ENCODE measurements around the gene TPP1. TPM values are rescaled to one million over a fixed set of nuclear protein-coding genes. Genes with fewer than 3 reads are reported as not detected.

Gene TPP1
- total and polyA plus RNA-seq, 9 of the 15 experiments (the other 6 are each of a cell fraction or from before 2014, with no cell fraction given) = 7.5 to 75.8 (median 15.7) TPM

DNA sequence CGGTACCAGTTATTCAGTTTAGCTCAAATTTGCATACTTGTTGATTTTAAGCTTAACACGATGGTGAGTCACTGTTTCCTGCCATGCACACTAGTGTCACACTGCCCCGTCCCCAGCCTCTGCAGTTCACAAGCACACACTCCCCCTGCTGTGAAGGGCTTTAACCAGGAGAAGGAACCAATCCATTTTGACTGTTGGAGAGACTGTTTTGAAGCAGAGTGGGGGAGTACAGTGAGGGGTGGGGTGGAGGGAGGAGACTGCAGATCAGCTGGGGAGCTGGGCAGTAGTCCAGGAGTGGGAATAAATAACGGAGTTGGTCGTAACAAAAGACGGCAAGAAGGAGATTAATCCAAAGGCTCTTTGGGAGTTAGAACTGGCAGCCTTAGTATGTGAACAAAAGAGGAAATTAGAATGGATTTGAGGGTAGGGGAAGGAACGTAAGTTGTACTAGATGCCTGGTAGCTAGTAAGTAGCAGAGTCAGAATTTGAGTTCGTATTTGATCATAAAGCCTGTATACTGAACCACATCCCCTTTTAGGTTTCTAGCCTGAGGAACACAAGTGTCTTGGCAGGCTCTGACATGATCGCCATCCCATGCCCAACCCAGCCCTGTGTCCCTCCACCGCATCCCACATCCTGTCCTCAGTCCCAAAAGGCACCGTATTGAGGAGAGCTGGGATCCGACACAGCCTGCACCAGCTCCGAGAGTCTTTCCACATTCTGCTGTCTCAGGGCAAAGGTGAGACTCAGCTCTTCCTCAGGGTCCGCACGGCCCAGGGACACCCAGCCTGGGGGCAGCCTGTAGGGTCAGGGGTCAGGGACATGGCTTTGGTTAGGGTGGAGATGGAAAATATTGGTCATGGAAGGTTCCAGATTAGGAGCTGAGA is 862 bp downstream of the TPP1 start:
- DNase-seq (ENCODE audit: extremely low read depth in 1 of 4, low spot score in 3 of 4) = peak; percentile 75 to 89 (median 82)
- H3K4me3 ChIP-seq = peak overlapping the region; percentile 71
- FAIRE-seq = peak; percentile 97
- no peaks in the 10 kb centered on the region for H3K9me3 ChIP-seq (replicated peaks; ENCODE audit: control insufficient read depth, insufficient read depth, low read depth, low read length)
- H3K27me3 ChIP-seq (ENCODE audit: control insufficient read depth in 2 of 2, insufficient read depth in 2 of 2, low read length in 2 of 2) = peaks cover 0 to 2% of the 10 kb centered on the region in 2 experiments; a peak in 1 of 5 replicates
- no peaks in the 10 kb centered on the region for H3K9me1 ChIP-seq (ENCODE audit: control insufficient read depth, insufficient read depth, low read length)
- H3K27ac ChIP-seq (ENCODE audit: extremely low read depth, low read depth, low read length) = peak overlapping the region; percentile 86
- ChIA-PET POLR2A (interaction anchor here (0.6 to 2.8 kb wide), 15 partner anchors 10 to 149 kb away, joined by 3 to 17 read pairs (median 4); partner anchors contain the start of genes ILK and MRPL17), CTCF (ENCODE audit: low intra/inter-chr PET ratio) (no interaction called here)
- H3K9ac ChIP-seq (ENCODE audit: insufficient read depth in 1 of 2, low read depth in 2 of 2, low read length in 2 of 2) = peak overlapping the region; percentile 91 to 93
- peak; percentile 78 for ATAC-seq
- peaks cover 9 to 28% of the 10 kb centered on the region in 2 experiments for H3K4me1 ChIP-seq (replicated peaks in 1 of 2; ENCODE audit: control insufficient read depth in 2 of 2, insufficient read depth in 2 of 2, low read length in 2 of 2)
- peak overlapping the region; percentile 95 for H2AFZ ChIP-seq (ENCODE audit: low read depth, low read length)
- no TSS peak for BruUV-seq (replicated peaks)
- H3K4me2 ChIP-seq (ENCODE audit: insufficient read depth, low read length) = peak overlapping the region; percentile 100
- no peaks in the 10 kb centered on the region for H4K20me1 ChIP-seq (replicated peaks; ENCODE audit: control insufficient read depth, insufficient read depth, low read length)
- WGBS (ENCODE audit: insufficient coverage, low coverage, missing lambda C conversion rate) = 3% methylated on average over 15 of the region's 15 CpGs
- H3K79me2 ChIP-seq (ENCODE audit: control insufficient read depth, insufficient read depth, low read length) = peaks cover 8% of the 10 kb centered on the region
- in situ Hi-C loops (cut with MboI) (no loop called here), intact Hi-C loops (cut with micrococcal nuclease) (loop anchor here (2.0 to 5.0 kb wide), 2 partner anchors 20 to 86 kb away; no protein-coding TSS in a partner anchor)
- H3K36me3 ChIP-seq (ENCODE audit: control insufficient read depth, insufficient read depth, low read length) = peaks cover 22% of the 10 kb centered on the region
- TF ChIP-seq CREM (IDR thresholded peaks at IDR 0.05; ENCODE audit: low read depth) = peak; percentile 16; the same call in 1 of the 2 replicates
- TF ChIP-seq SRF (CRISPR knock-in tag; IDR thresholded peaks at IDR 0.05) = no peak
- TF ChIP-seq LEF1 (IDR thresholded peaks at IDR 0.05) = 0 out of 2 replicates have a peak, but pooled peaks have one; percentile 22
- no peak for TF ChIP-seq ILF3 (IDR thresholded peaks at IDR 0.05; ENCODE audit: borderline replicate concordance)
- no peak for TF ChIP-seq ZKSCAN8 (CRISPR knock-in tag; IDR thresholded peaks at IDR 0.05)
- peak; percentile 47 for TF ChIP-seq CREB1 (IDR thresholded peaks at IDR 0.05)
- peak; percentile 45; the same call in 1 of the 2 replicates for TF ChIP-seq CREB1 (CRISPR knock-in tag; IDR thresholded peaks at IDR 0.05)
- peak in 1 of 2 experiments; percentile 69; a peak in 2 of 4 replicates for TF ChIP-seq HDAC1 (IDR thresholded peaks at IDR 0.05)
- TF ChIP-seq, protein P1, sequence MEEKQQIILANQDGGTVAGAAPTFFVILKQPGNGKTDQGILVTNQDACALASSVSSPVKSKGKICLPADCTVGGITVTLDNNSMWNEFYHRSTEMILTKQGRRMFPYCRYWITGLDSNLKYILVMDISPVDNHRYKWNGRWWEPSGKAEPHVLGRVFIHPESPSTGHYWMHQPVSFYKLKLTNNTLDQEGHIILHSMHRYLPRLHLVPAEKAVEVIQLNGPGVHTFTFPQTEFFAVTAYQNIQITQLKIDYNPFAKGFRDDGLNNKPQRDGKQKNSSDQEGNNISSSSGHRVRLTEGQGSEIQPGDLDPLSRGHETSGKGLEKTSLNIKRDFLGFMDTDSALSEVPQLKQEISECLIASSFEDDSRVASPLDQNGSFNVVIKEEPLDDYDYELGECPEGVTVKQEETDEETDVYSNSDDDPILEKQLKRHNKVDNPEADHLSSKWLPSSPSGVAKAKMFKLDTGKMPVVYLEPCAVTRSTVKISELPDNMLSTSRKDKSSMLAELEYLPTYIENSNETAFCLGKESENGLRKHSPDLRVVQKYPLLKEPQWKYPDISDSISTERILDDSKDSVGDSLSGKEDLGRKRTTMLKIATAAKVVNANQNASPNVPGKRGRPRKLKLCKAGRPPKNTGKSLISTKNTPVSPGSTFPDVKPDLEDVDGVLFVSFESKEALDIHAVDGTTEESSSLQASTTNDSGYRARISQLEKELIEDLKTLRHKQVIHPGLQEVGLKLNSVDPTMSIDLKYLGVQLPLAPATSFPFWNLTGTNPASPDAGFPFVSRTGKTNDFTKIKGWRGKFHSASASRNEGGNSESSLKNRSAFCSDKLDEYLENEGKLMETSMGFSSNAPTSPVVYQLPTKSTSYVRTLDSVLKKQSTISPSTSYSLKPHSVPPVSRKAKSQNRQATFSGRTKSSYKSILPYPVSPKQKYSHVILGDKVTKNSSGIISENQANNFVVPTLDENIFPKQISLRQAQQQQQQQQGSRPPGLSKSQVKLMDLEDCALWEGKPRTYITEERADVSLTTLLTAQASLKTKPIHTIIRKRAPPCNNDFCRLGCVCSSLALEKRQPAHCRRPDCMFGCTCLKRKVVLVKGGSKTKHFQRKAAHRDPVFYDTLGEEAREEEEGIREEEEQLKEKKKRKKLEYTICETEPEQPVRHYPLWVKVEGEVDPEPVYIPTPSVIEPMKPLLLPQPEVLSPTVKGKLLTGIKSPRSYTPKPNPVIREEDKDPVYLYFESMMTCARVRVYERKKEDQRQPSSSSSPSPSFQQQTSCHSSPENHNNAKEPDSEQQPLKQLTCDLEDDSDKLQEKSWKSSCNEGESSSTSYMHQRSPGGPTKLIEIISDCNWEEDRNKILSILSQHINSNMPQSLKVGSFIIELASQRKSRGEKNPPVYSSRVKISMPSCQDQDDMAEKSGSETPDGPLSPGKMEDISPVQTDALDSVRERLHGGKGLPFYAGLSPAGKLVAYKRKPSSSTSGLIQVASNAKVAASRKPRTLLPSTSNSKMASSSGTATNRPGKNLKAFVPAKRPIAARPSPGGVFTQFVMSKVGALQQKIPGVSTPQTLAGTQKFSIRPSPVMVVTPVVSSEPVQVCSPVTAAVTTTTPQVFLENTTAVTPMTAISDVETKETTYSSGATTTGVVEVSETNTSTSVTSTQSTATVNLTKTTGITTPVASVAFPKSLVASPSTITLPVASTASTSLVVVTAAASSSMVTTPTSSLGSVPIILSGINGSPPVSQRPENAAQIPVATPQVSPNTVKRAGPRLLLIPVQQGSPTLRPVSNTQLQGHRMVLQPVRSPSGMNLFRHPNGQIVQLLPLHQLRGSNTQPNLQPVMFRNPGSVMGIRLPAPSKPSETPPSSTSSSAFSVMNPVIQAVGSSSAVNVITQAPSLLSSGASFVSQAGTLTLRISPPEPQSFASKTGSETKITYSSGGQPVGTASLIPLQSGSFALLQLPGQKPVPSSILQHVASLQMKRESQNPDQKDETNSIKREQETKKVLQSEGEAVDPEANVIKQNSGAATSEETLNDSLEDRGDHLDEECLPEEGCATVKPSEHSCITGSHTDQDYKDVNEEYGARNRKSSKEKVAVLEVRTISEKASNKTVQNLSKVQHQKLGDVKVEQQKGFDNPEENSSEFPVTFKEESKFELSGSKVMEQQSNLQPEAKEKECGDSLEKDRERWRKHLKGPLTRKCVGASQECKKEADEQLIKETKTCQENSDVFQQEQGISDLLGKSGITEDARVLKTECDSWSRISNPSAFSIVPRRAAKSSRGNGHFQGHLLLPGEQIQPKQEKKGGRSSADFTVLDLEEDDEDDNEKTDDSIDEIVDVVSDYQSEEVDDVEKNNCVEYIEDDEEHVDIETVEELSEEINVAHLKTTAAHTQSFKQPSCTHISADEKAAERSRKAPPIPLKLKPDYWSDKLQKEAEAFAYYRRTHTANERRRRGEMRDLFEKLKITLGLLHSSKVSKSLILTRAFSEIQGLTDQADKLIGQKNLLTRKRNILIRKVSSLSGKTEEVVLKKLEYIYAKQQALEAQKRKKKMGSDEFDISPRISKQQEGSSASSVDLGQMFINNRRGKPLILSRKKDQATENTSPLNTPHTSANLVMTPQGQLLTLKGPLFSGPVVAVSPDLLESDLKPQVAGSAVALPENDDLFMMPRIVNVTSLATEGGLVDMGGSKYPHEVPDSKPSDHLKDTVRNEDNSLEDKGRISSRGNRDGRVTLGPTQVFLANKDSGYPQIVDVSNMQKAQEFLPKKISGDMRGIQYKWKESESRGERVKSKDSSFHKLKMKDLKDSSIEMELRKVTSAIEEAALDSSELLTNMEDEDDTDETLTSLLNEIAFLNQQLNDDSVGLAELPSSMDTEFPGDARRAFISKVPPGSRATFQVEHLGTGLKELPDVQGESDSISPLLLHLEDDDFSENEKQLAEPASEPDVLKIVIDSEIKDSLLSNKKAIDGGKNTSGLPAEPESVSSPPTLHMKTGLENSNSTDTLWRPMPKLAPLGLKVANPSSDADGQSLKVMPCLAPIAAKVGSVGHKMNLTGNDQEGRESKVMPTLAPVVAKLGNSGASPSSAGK (IDR thresholded peaks at IDR 0.05) = no peak

Data from K562 (cell line).